Trophoblast cell (in vitro differentiated cells and primary cell): ENCODE measurements around the gene ERGIC1.

ENCODE experiments used
- DNase-seq, 2 donors: peaks; one replicate each; pipeline ENCODE4 v3.0.0-alpha.2; 2016
- H2AFZ ChIP-seq: 2 replicates; pipeline ENCODE4 v1.6.1; 2013; ENCODE audit warnings: low read length, moderate library complexity, mild to moderate bottlenecking; ENCODE audit not compliant: insufficient read depth, poor library complexity
- H2AK5ac ChIP-seq: 2 replicates; pipeline ENCODE4 v1.6.1; 2013; ENCODE audit warnings: mild to moderate bottlenecking, low read length
- H2BK120ac ChIP-seq: 2 replicates; pipeline ENCODE4 v1.6.1; 2013; ENCODE audit warnings: low read length, mild to moderate bottlenecking, moderate library complexity; ENCODE audit not compliant: insufficient read depth, poor library complexity
- H2BK12ac ChIP-seq: 2 replicates; pipeline ENCODE4 v1.6.1; 2013; ENCODE audit warnings: mild to moderate bottlenecking, low read length, moderate library complexity
- H2BK5ac ChIP-seq: 2 replicates; pipeline ENCODE4 v1.6.1; 2013; ENCODE audit warnings: low read length, low read depth, moderate library complexity, mild to moderate bottlenecking; ENCODE audit not compliant: poor library complexity
- H3K14ac ChIP-seq: 2 replicates; pipeline ENCODE4 v1.6.1; 2013; ENCODE audit warnings: mild to moderate bottlenecking, low read length
- H3K18ac ChIP-seq: 2 replicates; pipeline ENCODE4 v1.6.1; 2013; ENCODE audit warnings: mild to moderate bottlenecking, low read length
- H3K23ac ChIP-seq: 2 replicates; pipeline ENCODE4 v1.6.1; 2013; ENCODE audit warnings: low read length
- H3K27ac ChIP-seq: 2 replicates; pipeline ENCODE4 v1.5.1; 2013; ENCODE audit warnings: low read depth, mild to moderate bottlenecking, inconsistent platforms, low read length, moderate library complexity
- H3K27me3 ChIP-seq: 2 replicates; pipeline ENCODE4 v1.6.1; 2013; ENCODE audit warnings: inconsistent platforms, mild to moderate bottlenecking, low read length, moderate library complexity; ENCODE audit not compliant: insufficient read depth
- H3K36me3 ChIP-seq, 2 experiments: 1 replicate in 1 of 2; 2 replicates in 1 of 2; pipeline ENCODE4 v1.6.1; 2013; ENCODE audit warnings: low read length in 2 of 2, mild to moderate bottlenecking in 2 of 2, moderate library complexity in 1 of 2; ENCODE audit not compliant: insufficient read depth in 2 of 2, control insufficient read depth in 1 of 2
- H3K4ac ChIP-seq: 2 replicates; pipeline ENCODE4 v1.6.1; 2013; ENCODE audit warnings: low read depth, mild to moderate bottlenecking, low read length, moderate library complexity
- H3K4me1 ChIP-seq, 2 experiments: 1 replicate in 1 of 2; 2 replicates in 1 of 2; pipeline ENCODE4 v1.6.1; 2013; ENCODE audit warnings: low read length in 2 of 2, mild to moderate bottlenecking in 2 of 2, moderate library complexity in 1 of 2; ENCODE audit not compliant: insufficient read depth in 2 of 2, control insufficient read depth in 1 of 2
- H3K4me2 ChIP-seq: 2 replicates; pipeline ENCODE4 v1.6.1; 2013; ENCODE audit warnings: inconsistent platforms, mild to moderate bottlenecking, low read length, moderate library complexity
- H3K4me3 ChIP-seq: 2 replicates; pipeline ENCODE4 v1.5.1; 2013; ENCODE audit warnings: mild to moderate bottlenecking, low read depth, low read length, inconsistent platforms
- H3K79me1 ChIP-seq: one replicate; pipeline ENCODE4 v1.6.1; 2013; ENCODE audit warnings: low read length
- H3K79me2 ChIP-seq: 2 replicates; pipeline ENCODE4 v1.6.1; 2013; ENCODE audit warnings: low read length, mild to moderate bottlenecking; ENCODE audit not compliant: control insufficient read depth, insufficient read depth, poor library complexity
- H3K9ac ChIP-seq: 2 replicates; pipeline ENCODE4 v1.6.1; 2013; ENCODE audit warnings: mild to moderate bottlenecking, low read length
- H3K9me3 ChIP-seq: 2 replicates; pipeline ENCODE4 v1.6.1; 2013; ENCODE audit warnings: low read depth, mild to moderate bottlenecking, control low read depth, inconsistent platforms, low read length; ENCODE audit not compliant: insufficient read depth
- H4K12ac ChIP-seq: 2 replicates; pipeline ENCODE4 v1.6.1; 2013; ENCODE audit warnings: low read depth, mild to moderate bottlenecking, low read length, moderate library complexity
- H4K8ac ChIP-seq: 2 replicates; pipeline ENCODE4 v1.6.1; 2013; ENCODE audit warnings: low read depth, mild to moderate bottlenecking, low read length, moderate library complexity
- H4K91ac ChIP-seq: one replicate; pipeline ENCODE4 v1.6.1; 2013; ENCODE audit warnings: low read depth, mild to moderate bottlenecking, low read length, moderate library complexity
- WGBS: extraction: QIAGEN DNeasy Blood & Tissue Kit; methylation state at CpG from one replicate; pipeline ENCODE4 v1.1.7; 2013; ENCODE audit warnings: missing lambda C conversion rate; ENCODE audit not compliant: insufficient read length, insufficient coverage; ENCODE audit errors: extremely low coverage; 5-methylcytosine and 5-hydroxymethylcytosine counted together

Gene ERGIC1

DNA sequence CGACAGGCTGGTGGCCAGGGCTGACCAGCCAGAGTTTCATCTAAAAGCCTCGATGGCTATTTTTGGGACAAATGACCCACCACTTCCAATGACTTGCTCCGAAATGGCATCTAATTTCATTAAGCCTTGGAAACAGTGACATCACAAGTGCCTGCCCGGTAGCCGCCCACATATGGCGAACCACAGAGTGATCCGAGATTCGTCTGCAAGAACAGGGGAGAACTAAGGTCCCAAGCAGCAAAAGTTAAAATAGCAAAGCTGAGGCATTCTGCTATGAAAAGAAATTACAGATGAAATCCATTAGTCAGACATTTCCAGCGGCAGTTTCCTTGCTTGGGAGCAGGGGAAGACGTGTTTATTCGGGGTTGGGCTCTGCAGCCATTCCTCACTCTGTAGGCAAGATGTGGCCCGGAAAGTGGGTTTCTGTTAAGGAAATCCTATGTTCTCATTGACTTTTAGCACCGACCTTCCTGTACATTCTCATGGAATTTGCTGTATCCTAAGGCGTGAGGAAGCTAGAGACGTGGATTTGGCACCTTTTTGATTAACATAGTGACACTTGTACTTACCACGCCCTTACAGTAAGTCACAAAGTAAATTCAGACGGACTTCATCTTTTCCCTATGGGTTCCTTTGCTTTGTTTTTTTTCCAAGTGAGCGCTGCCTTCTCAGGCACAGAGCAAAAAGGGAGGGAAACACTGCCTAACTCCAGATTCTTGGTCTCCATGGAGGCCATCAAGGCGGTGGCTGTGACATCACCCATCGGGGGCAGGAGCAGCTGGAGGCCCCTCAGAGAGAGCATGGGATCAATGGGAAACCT is 45.1 kb downstream of the ERGIC1 start:
- Histone ChIP-seq H3K79me1 (no peaks in the 10 kb centered on the region), H3K27ac (no peak overlapping the region), H2BK5ac (no peak overlapping the region), H3K36me3 (peaks cover 0 to 2% of the 10 kb centered on the region in 2 experiments), H4K12ac (no peak overlapping the region), H3K79me2 (no peaks in the 10 kb centered on the region), H4K8ac (no peak overlapping the region), H4K91ac (no peak overlapping the region), H2AK5ac (no peak overlapping the region), H3K14ac (no peak overlapping the region), H3K9me3 (peaks cover 4% of the 10 kb centered on the region), H3K4me3 (no peak overlapping the region), H3K4ac (no peak overlapping the region), H3K9ac (no peak overlapping the region), H2BK12ac (no peak overlapping the region), H3K4me1 (peaks cover 0 to 5% of the 10 kb centered on the region in 2 experiments), H3K27me3 (no peaks in the 10 kb centered on the region), H3K18ac (no peak overlapping the region), H2BK120ac (no peak overlapping the region), H3K4me2 (no peak overlapping the region), H2AFZ (no peak overlapping the region), H3K23ac (no peak overlapping the region)
- no CpG with 5 or more reads among the region's 20 CpGs for whole genome bisulfite sequencing
- DNase-seq: no peak

DNA sequence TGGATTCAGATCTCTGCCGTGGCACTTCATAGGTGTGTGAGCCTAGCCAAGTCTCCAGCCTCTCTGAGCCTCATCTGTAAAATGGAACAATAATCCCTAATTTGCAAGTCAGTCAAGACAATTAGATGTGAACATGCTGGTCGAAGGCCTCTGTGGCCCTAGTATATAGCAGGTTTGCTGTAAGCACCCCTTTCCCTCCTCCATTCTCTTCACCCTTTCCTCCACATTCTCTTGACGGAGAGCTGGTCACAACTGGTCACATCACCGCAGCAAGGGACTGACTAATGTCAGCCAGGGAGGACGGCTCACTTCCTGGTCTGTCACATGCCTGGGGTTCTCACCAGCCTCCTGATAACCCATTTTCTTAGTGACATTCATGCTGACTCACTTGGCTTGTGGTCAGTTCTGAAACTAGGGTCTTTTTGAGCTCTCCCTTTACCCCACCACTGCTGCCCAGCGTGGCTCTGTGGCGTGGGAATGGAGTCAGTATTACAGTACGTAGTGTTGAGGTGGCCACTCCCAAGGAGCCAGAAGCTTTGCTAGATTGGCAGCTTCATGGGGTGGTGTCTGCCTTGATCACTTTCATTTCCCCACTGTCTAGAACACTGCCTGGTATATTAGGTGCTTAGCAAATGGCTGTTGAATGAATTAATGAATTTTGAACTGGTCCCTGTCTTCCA is 47.8 kb downstream of the ERGIC1 start:
- H4K12ac ChIP-seq: no peak overlapping the region
- peak; percentile 56 to 60 for DNase-seq

DNA sequence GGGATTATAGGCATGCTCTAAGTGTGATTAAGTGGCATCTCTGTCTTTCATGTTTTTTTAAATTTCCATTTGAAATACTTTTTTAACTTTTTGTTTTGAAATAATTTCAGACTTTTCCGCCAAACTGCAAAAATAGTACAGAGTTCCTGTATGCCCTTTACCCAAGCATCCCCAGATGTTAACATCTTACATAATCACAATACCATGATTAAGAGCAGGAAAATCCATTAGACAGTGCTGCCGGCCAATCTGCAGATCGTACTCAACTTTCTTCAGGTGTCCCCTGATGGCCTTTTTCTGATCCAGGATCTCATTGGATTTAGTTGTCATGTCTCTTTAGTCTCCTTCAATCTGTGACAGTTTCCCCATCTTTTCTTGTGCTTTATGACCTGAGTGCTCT is 49.0 kb downstream of the ERGIC1 start:
- Histone ChIP-seq H3K27ac (no peak overlapping the region), H3K4me2 (no peak overlapping the region), H2BK120ac (no peak overlapping the region), H3K36me3 (peaks cover 0 to 2% of the 10 kb centered on the region in 2 experiments), H3K9ac (no peak overlapping the region), H2AFZ (no peak overlapping the region), H3K14ac (no peak overlapping the region), H3K23ac (no peak overlapping the region), H2BK12ac (no peak overlapping the region), H3K4me3 (no peak overlapping the region), H4K8ac (no peak overlapping the region), H3K27me3 (no peaks in the 10 kb centered on the region), H4K12ac (no peak overlapping the region), H3K18ac (no peak overlapping the region), H3K9me3 (peaks cover 4% of the 10 kb centered on the region), H4K91ac (no peak overlapping the region), H3K79me1 (peaks cover 2% of the 10 kb centered on the region), H2BK5ac (no peak overlapping the region), H2AK5ac (no peak overlapping the region), H3K79me2 (peaks cover 1% of the 10 kb centered on the region), H3K4me1 (peaks cover 16 to 29% of the 10 kb centered on the region in 2 experiments), H3K4ac (no peak overlapping the region)
- WGBS: no CpG with 5 or more reads among the region's 3 CpGs
- DNase-seq: peak in 1 of 2 donors; percentile 37

More for the DNA sequence above, 47.8 kb downstream of the ERGIC1 start:
- Histone ChIP-seq H2AFZ (no peak overlapping the region), H2BK12ac (no peak overlapping the region), H4K8ac (no peak overlapping the region), H3K27me3 (no peaks in the 10 kb centered on the region), H3K4me3 (no peak overlapping the region), H3K9me3 (peaks cover 4% of the 10 kb centered on the region), H3K4me1 (peaks cover 4 to 17% of the 10 kb centered on the region in 2 experiments), H3K9ac (no peak overlapping the region), H3K27ac (no peak overlapping the region), H2BK5ac (no peak overlapping the region), H3K23ac (no peak overlapping the region), H3K4ac (no peak overlapping the region), H3K14ac (no peak overlapping the region), H4K91ac (no peak overlapping the region), H3K36me3 (peaks cover 0 to 2% of the 10 kb centered on the region in 2 experiments), H3K79me2 (no peaks in the 10 kb centered on the region), H3K18ac (no peak overlapping the region), H2BK120ac (no peak overlapping the region), H3K4me2 (no peak overlapping the region), H3K79me1 (no peaks in the 10 kb centered on the region), H2AK5ac (no peak overlapping the region)
- no CpG with 5 or more reads among the region's 8 CpGs for WGBS

DNA sequence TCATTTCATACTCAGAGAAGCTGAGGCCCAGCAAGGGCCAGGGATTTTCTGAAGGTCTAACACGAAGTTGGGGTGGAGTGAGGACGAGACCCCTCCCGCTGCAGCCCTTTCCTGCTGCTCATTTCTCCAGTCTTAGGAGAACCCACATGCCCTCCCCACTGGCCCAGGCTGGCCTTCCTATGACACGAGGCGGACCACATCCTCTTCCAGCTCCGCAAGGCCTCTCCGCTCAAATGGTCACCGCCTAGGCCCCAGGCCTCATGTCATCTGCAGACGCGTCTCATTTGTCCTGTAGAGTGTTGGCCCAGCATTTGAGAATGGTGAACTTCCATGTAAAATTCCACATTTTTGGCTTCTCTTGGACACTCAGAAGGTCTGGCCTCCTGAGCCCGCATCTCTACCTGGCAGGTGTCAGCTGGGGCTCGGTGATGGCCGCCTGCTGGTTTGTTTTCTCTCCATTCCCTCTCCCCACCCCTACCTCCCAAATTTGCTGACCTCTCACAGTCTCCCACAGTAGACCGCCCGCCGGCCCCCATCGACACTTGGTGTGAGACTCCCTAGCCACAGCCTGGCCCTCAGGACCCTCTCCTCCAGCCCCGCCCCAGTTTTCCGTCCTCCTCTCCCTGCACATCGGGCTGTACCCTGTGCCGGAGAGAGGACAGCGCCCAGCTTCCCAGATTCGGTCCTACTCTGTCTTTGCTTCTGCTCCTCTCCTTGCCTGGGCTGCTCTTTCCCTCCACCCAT is 51.7 kb downstream of the ERGIC1 start:
- Histone ChIP-seq H2AFZ (no peak overlapping the region), H2AK5ac (no peak overlapping the region), H3K27ac (no peak overlapping the region), H3K4ac (no peak overlapping the region), H4K8ac (no peak overlapping the region), H3K79me1 (peaks cover 2% of the 10 kb centered on the region), H3K4me2 (no peak overlapping the region), H4K91ac (no peak overlapping the region), H3K9me3 (peaks cover 4% of the 10 kb centered on the region), H3K36me3 (peaks cover 6% of the 10 kb centered on the region in 2 experiments), H3K18ac (peak overlapping the region; percentile 6), H2BK120ac (no peak overlapping the region), H3K14ac (no peak overlapping the region), H2BK12ac (no peak overlapping the region), H3K79me2 (peaks cover 1% of the 10 kb centered on the region), H3K27me3 (no peaks in the 10 kb centered on the region), H2BK5ac (no peak overlapping the region), H4K12ac (no peak overlapping the region), H3K4me1 (peaks cover 16 to 29% of the 10 kb centered on the region in 2 experiments), H3K4me3 (no peak overlapping the region), H3K23ac (no peak overlapping the region), H3K9ac (no peak overlapping the region)
- DNase-seq: peak; percentile 39 to 64
- WGBS: no CpG with 5 or more reads among the region's 23 CpGs
